H1 (cell line): ENCODE results near the gene HCK. TPM values are rescaled to one million over a fixed set of nuclear protein-coding genes. Genes with fewer than 3 reads are reported as not detected.

Experiments
- CTCF ChIA-PET: fragments of 300-600 bp; sonication (Branson Sonifier 250); formaldehyde crosslinking; loops from one replicate; lab custom pipeline; 2021; ENCODE audit not compliant: partially characterized antibody; lab: Charles Lee
- POLR2A ChIA-PET: fragments of 300-600 bp; sonication (Branson Sonifier 250); formaldehyde crosslinking; loops from one replicate; lab custom pipeline; 2021; ENCODE audit warnings: inconsistent platforms; ENCODE audit not compliant: partially characterized antibody; lab: Charles Lee
- DNase-seq, 2 experiments: peaks; one replicate each; pipeline versions ENCODE4 v3.0.0 to v3.0.0-alpha.2; 2010 to 2022; ENCODE audit warnings: low spot score in 2 of 2, low read depth in 1 of 2, mixed read lengths in 1 of 2
- FAIRE-seq: peaks from 2 replicates; lab custom pipeline; 2011; peaks lifted over from hg19 to GRCh38; lab: Jason Lieb, UNC
- H2AFZ ChIP-seq: 2 replicates; pipeline ENCODE4 v1.8.1; 2012; ENCODE audit warnings: low read length, inconsistent platforms
- H2AK5ac ChIP-seq: 2 replicates; pipeline ENCODE4 v1.6.1; 2013; ENCODE audit warnings: low read depth, low read length
- H2BK120ac ChIP-seq: replicated peaks from 2 replicates; pipeline ENCODE3; 2013; ENCODE audit warnings: low read depth, low read length, inconsistent platforms
- H2BK12ac ChIP-seq: 2 replicates; pipeline ENCODE4 v1.6.1; 2013; ENCODE audit warnings: low read depth, low read length
- H2BK15ac ChIP-seq: 2 replicates; pipeline ENCODE4 v1.6.1; 2013; ENCODE audit warnings: low read length
- H2BK20ac ChIP-seq: 2 replicates; pipeline ENCODE4 v1.6.1; 2013; ENCODE audit warnings: low read length
- H2BK5ac ChIP-seq: 2 replicates; pipeline ENCODE4 v1.6.1; 2013; ENCODE audit warnings: low read depth, low read length
- H3K14ac ChIP-seq: 2 replicates; pipeline ENCODE4 v1.6.1; 2013; ENCODE audit warnings: inconsistent platforms; ENCODE audit not compliant: insufficient read length
- H3K18ac ChIP-seq: 2 replicates; pipeline ENCODE4 v1.6.1; 2013; ENCODE audit warnings: low read length; ENCODE audit errors: extremely low read depth
- H3K23ac ChIP-seq: 2 replicates; pipeline ENCODE4 v1.6.1; 2013; ENCODE audit warnings: inconsistent platforms; ENCODE audit not compliant: insufficient read length
- H3K23me2 ChIP-seq: 2 replicates; pipeline ENCODE4 v1.6.1; 2013; ENCODE audit warnings: low read depth, low read length
- H3K27ac ChIP-seq: 2 replicates; pipeline ENCODE4 v1.6.1; 2011; ENCODE audit warnings: low read depth, low read length, inconsistent platforms
- H3K27me3 ChIP-seq, 4 experiments: replicated peaks in 1 of 4; 1 replicate in 1 of 4; 2 replicates in 3 of 4; pipeline versions ENCODE4 v1.6.1 to v1.8.1; 2011 to 2013; ENCODE audit warnings: low read length in 3 of 4, mild to moderate bottlenecking in 3 of 4, inconsistent platforms in 2 of 4, mixed read lengths in 2 of 4, moderate library complexity in 1 of 4; ENCODE audit not compliant: control insufficient read depth in 3 of 4, insufficient read depth in 3 of 4; ENCODE audit errors: extremely low read depth in 1 of 4
- H3K36me3 ChIP-seq, 4 experiments: 2 replicates each; pipeline versions ENCODE4 v1.6.1 to v1.8.1; 2011 to 2013; ENCODE audit warnings: mild to moderate bottlenecking in 4 of 4, low read length in 3 of 4, moderate library complexity in 2 of 4, control low read depth in 1 of 4, inconsistent platforms in 1 of 4; ENCODE audit not compliant: insufficient read depth in 4 of 4, control insufficient read depth in 2 of 4
- H3K4ac ChIP-seq: replicated peaks from 2 replicates; pipeline ENCODE3; 2013; ENCODE audit warnings: low read length, low read depth, mixed read lengths, inconsistent platforms; ENCODE audit not compliant: insufficient read length
- H3K4me1 ChIP-seq, 4 experiments: replicated peaks in 1 of 4; 1 replicate in 1 of 4; 2 replicates in 3 of 4; pipeline versions ENCODE4 v1.6.1 to v1.8.1; 2011 to 2013; ENCODE audit warnings: low read length in 3 of 4, inconsistent platforms in 2 of 4, mixed read lengths in 1 of 4; ENCODE audit not compliant: insufficient read depth in 4 of 4, control insufficient read depth in 3 of 4
- H3K4me2 ChIP-seq, 2 experiments: 2 replicates each; pipeline versions ENCODE4 v1.6.1 to v1.8.1; 2011 to 2013; ENCODE audit warnings: low read depth in 2 of 2, low read length in 2 of 2, control low read depth in 1 of 2, inconsistent platforms in 1 of 2, mild to moderate bottlenecking in 1 of 2; ENCODE audit not compliant: insufficient read depth in 1 of 2
- H3K4me3 ChIP-seq, 4 experiments: fragments of 200-600, 300-600 bp in 1 of 4; sonication (generic), shearing (Covaris generic), sonication (Bioruptor Twin) in 1 of 4; 2 replicates each; pipeline versions ENCODE4 v1.5.1 to v1.8.1; 2011 to 2016; ENCODE audit warnings: low read length in 4 of 4, low read depth in 3 of 4, control low read depth in 2 of 4, inconsistent platforms in 2 of 4, mild to moderate bottlenecking in 2 of 4, mixed read lengths in 1 of 4, moderate library complexity in 1 of 4; ENCODE audit not compliant: insufficient read depth in 2 of 4; ENCODE audit errors: extremely low read depth in 1 of 4
- H3K56ac ChIP-seq: replicated peaks from 2 replicates; pipeline ENCODE3; 2013; ENCODE audit warnings: low read depth, mild to moderate bottlenecking, mixed read lengths, low read length, inconsistent platforms; ENCODE audit not compliant: insufficient read length
- H3K79me1 ChIP-seq: 2 replicates; pipeline ENCODE4 v1.6.1; 2013; ENCODE audit warnings: low read depth, low read length, control low read depth
- H3K79me2 ChIP-seq, 2 experiments: 2 replicates each; pipeline versions ENCODE4 v1.6.1 to v1.8.1; 2012 to 2013; ENCODE audit warnings: low read length in 2 of 2, mild to moderate bottlenecking in 2 of 2, inconsistent platforms in 1 of 2; ENCODE audit not compliant: insufficient read depth in 2 of 2, control insufficient read depth in 1 of 2
- H3K9ac ChIP-seq, 4 experiments: replicated peaks in 1 of 4; 1 replicate in 1 of 4; 2 replicates in 3 of 4; pipeline versions ENCODE4 v1.6.1 to v1.8.1; 2011 to 2013; ENCODE audit warnings: low read depth in 3 of 4, low read length in 3 of 4, control low read depth in 2 of 4, mild to moderate bottlenecking in 2 of 4, moderate library complexity in 2 of 4, inconsistent platforms in 1 of 4; ENCODE audit errors: extremely low read depth in 1 of 4
- H3K9me3 ChIP-seq, 2 experiments: 2 replicates each; pipeline versions ENCODE4 v1.6.1 to v1.8.1; 2012 to 2013; ENCODE audit warnings: mild to moderate bottlenecking in 2 of 2, moderate library complexity in 2 of 2, control low read depth in 1 of 2, inconsistent platforms in 1 of 2, low read depth in 1 of 2, low read length in 1 of 2, mixed read lengths in 1 of 2; ENCODE audit not compliant: insufficient read depth in 2 of 2
- H4K20me1 ChIP-seq, 2 experiments: replicated peaks in 1 of 2; 2 replicates each; pipeline versions ENCODE3 to v1.8.1; 2011 to 2013; ENCODE audit warnings: inconsistent platforms in 2 of 2, low read length in 2 of 2, mild to moderate bottlenecking in 1 of 2; ENCODE audit not compliant: insufficient read depth in 2 of 2, control insufficient read depth in 1 of 2
- H4K5ac ChIP-seq: 2 replicates; pipeline ENCODE4 v1.6.1; 2013; ENCODE audit warnings: low read length, low read depth, mixed read lengths, inconsistent platforms; ENCODE audit not compliant: insufficient read length
- H4K8ac ChIP-seq: 2 replicates; pipeline ENCODE4 v1.8.0; 2013; ENCODE audit warnings: mild to moderate bottlenecking, moderate library complexity, low read length, inconsistent platforms; ENCODE audit not compliant: insufficient read depth; ENCODE audit errors: extremely low read depth
- H4K91ac ChIP-seq: replicated peaks from 2 replicates; pipeline ENCODE3; 2013; ENCODE audit warnings: low read length, mixed read lengths, inconsistent platforms; ENCODE audit not compliant: insufficient read length
- EZH2 ChIP-seq: fragments of 200-600 bp; sonication (generic); IDR thresholded peaks from 2 replicates; pipeline ENCODE4 v1.7.1; 2012; ENCODE audit warnings: low read depth, mild to moderate bottlenecking, moderate library complexity, low read length, inconsistent platforms; ENCODE audit not compliant: severe bottlenecking
- NRF1 ChIP-seq: IDR thresholded peaks from 2 replicates; pipeline ENCODE4 v1.6.1; 2011; ENCODE audit warnings: mild to moderate bottlenecking, low read depth, low read length, improper control_type of control experiment
- WGBS, 2 experiments: shearing (Covaris generic) in 1 of 2; methylation state at CpG; one replicate each; pipeline versions ENCODE4 v1.1.6 to v1.1.7; 2013 to 2015; ENCODE audit warnings: low lambda C conversion rate in 2 of 2, mixed read lengths in 2 of 2, inconsistent platforms in 1 of 2, low coverage in 1 of 2, missing lambda C conversion rate in 1 of 2; ENCODE audit not compliant: insufficient replicate concordance in 2 of 2, insufficient coverage in 1 of 2, insufficient read length in 1 of 2; ENCODE audit errors: extremely low coverage in 1 of 2, missing lambda C conversion rate in 1 of 2; 5-methylcytosine and 5-hydroxymethylcytosine counted together
- polyA plus RNA-seq, 7 experiments: library from polyadenylated mRNA; depleted of rRNA in 3 of 7; stranded (reverse) in 5 of 7; unstranded in 2 of 7; fragments of >200 nt in 5 of 7; fragments of 200-250 nt in 2 of 7; gene quantifications; 1 replicate in 5 of 7; 2 replicates in 1 of 7; 4 replicates in 1 of 7; pipeline versions ENCODE4 v1.2.1 to v1.2.3, GENCODE V29; 2011 to 2013; ENCODE audit warnings: missing spikeins in 2 of 7, mixed read lengths in 2 of 7
- total RNA-seq: library from RNA; stranded (reverse); fragmentation: NEBNext Ultra II Directional; extraction: Animal tissue kit (Norgen Biotek cat#: 25700); gene quantifications from 2 replicates; pipeline ENCODE4 v1.2.1, GENCODE V29; 2021

Gene HCK
- total and polyA plus RNA-seq, 2 of the 8 experiments (the other 6 are each of a cell fraction or from before 2014, with no cell fraction given), result 0.37 to 4.3 TPM

DNA sequence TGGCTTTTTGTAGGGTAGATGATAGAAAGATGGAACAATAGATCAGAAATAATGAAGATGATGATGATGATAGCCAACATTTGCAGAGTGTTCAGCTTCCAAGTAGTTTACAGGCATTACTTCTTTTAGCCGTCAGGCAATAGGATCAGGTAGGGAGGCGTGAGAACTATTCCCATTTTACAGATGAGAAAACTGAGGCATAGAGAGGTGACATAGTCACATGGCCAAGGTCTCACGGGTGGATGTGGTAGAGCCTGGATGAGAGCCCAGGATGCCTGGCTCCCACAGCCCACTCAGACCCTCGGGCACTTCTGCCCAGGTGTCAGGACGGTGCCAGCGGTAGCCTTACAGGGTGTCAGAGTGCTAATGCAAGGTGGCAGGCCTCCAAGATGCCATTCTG, 31.4 kb downstream of the HCK start:
- H3K27me3 ChIP-seq, result no peaks in the 10 kb centered on the region
- no peak overlapping the region for H2BK120ac ChIP-seq
- no peak overlapping the region for H2BK15ac ChIP-seq
- peaks cover 0 to under 1% of the 10 kb centered on the region in 2 experiments; a peak in 1 of 4 replicates for H3K9me3 ChIP-seq
- H3K9ac ChIP-seq, result no peak overlapping the region
- H3K79me2 ChIP-seq, result no peaks in the 10 kb centered on the region
- no peak overlapping the region for H2BK20ac ChIP-seq
- H3K23me2 ChIP-seq, result no peaks in the 10 kb centered on the region
- no peak overlapping the region for H2BK12ac ChIP-seq
- H2BK5ac ChIP-seq, result no peak overlapping the region
- DNase-seq, result no peak
- H4K91ac ChIP-seq, result no peak overlapping the region
- H2AK5ac ChIP-seq, result no peak overlapping the region
- no peaks in the 10 kb centered on the region for H4K20me1 ChIP-seq
- no peak overlapping the region for H3K4me3 ChIP-seq
- no peak overlapping the region for H4K8ac ChIP-seq
- no peak for TF ChIP-seq NRF1
- TF ChIP-seq EZH2, result no peak
- TF ChIP-seq, all 59 proteins: peak for 0
- H3K27ac ChIP-seq, result no peak overlapping the region
- H3K18ac ChIP-seq, result no peak overlapping the region
- CTCF ChIA-PET, result interaction anchor here (0.8 to 1.7 kb wide), 2 partner anchors 51 to 231 kb away, joined by 3 to 5 read pairs; no protein-coding TSS in a partner anchor
- H2AFZ ChIP-seq, result no peak overlapping the region
- no peak overlapping the region for H3K23ac ChIP-seq
- WGBS, 2 experiments, result 95% methylated on average over 6 of the region's 6 CpGs; no CpG with 5 or more reads in 1 of the 2 experiments
- H3K4ac ChIP-seq, result no peak overlapping the region
- no peak overlapping the region for H3K4me2 ChIP-seq
- no peak for FAIRE-seq
- H3K14ac ChIP-seq, result no peak overlapping the region
- no peaks in the 10 kb centered on the region for H3K79me1 ChIP-seq
- no peaks in the 10 kb centered on the region; a peak in 1 of 8 replicates for H3K36me3 ChIP-seq
- no peak overlapping the region for H3K56ac ChIP-seq
- POLR2A ChIA-PET, result no interaction called here
- no peak overlapping the region for H4K5ac ChIP-seq
- peaks cover 0 to 3% (median 2%) of the 10 kb centered on the region in 4 experiments; a peak in 5 of 7 replicates for H3K4me1 ChIP-seq
